ENCODE measurements around the gene FMO3.

The FMO3 gene

DNA sequence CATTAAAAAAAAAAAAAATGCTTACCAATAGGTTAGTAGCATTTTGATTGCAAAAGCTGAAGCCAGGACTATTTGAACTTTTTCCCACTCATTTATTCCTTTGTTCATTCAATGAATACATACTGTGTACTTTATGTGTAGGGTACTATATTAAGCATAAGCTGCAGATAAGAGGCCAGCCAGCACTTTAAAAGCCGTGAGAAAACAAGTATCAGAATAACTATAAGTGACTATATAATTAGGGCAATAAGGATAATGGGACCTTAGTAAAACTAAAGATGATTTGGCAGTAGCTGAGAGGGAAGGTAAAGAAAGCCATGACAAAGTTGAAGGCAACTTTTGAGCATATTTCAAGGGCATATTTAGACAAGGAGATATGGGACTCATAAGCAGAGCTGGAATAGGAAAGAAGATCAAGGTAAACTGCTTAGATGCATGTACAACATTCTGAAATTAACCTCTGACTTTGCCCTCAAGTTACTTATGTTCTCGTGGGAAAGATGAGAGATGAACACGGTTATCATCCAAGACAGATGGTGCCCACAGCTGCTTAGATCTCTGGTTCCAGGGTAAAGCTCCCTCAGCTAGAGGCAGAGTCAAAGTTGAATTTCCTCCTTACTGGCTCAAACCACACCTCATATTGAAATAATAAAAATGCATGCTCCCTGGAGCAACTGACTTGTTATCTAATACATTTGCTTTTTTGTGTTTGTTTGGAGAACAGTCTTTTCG, 50.4 kb downstream of the FMO3 start:
- no peak overlapping the region for H3K9ac ChIP-seq (ENCODE audit: low read length)
- no peak overlapping the region for H3K4me3 ChIP-seq (ENCODE audit: low read length)
- H3K9me3 ChIP-seq (ENCODE audit: control insufficient read depth, low read depth, low read length), result no peaks in the 10 kb centered on the region
- no peak overlapping the region for H3K27ac ChIP-seq (ENCODE audit: low read length)
- H3K4me1 ChIP-seq (ENCODE audit: control insufficient read depth, low read depth, low read length), result peaks cover 3% of the 10 kb centered on the region
- H3K36me3 ChIP-seq (ENCODE audit: control insufficient read depth, low read depth, low read length), result no peaks in the 10 kb centered on the region
- no peaks in the 10 kb centered on the region for H3K27me3 ChIP-seq (ENCODE audit: control insufficient read depth, insufficient read depth, low read length)

DNA sequence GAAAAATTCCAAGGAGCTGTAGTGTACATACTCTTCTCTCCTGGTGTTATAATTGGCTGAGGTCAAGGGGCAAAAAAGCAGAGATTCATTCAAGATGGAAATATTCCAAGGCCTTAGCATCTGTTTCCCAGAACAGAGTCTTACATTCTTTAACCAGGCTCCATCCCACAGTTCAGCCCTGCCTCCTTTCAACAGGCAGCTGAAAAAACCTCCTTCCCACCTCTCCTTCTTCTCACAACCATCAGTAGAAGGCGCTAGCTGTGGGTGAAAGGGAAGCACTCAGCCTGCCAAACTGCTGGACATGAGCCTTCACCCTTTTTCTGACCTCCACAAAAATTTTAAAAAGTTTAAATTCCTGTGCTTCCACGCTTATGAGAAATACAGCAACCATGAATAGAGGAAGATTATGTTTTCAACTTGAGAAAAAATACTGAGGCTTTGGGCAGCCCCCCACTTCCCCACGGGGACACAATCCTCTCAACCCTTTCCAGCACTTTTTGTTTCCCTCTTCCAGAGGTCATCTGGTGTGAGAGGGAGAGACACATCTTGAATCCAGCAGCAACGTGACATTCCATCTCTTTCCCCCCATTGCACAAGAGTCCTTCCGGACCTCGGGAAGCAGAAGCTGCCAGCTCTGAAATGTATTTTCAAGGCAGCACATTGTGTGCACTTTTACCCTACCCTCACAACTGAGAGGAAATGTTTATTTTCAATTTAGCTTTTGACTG, 51.1 kb downstream of the FMO3 start:
- Histone ChIP-seq H3K27me3 (ENCODE audit: control insufficient read depth, insufficient read depth, low read length) (no peaks in the 10 kb centered on the region), H3K4me3 (ENCODE audit: low read length) (no peak overlapping the region), H3K9ac (ENCODE audit: low read length) (no peak overlapping the region), H3K27ac (ENCODE audit: low read length) (no peak overlapping the region), H3K36me3 (ENCODE audit: control insufficient read depth, low read depth, low read length) (no peaks in the 10 kb centered on the region), H3K4me1 (ENCODE audit: control insufficient read depth, low read depth, low read length) (peaks cover 3% of the 10 kb centered on the region), H3K9me3 (ENCODE audit: control insufficient read depth, low read depth, low read length) (no peaks in the 10 kb centered on the region)

DNA sequence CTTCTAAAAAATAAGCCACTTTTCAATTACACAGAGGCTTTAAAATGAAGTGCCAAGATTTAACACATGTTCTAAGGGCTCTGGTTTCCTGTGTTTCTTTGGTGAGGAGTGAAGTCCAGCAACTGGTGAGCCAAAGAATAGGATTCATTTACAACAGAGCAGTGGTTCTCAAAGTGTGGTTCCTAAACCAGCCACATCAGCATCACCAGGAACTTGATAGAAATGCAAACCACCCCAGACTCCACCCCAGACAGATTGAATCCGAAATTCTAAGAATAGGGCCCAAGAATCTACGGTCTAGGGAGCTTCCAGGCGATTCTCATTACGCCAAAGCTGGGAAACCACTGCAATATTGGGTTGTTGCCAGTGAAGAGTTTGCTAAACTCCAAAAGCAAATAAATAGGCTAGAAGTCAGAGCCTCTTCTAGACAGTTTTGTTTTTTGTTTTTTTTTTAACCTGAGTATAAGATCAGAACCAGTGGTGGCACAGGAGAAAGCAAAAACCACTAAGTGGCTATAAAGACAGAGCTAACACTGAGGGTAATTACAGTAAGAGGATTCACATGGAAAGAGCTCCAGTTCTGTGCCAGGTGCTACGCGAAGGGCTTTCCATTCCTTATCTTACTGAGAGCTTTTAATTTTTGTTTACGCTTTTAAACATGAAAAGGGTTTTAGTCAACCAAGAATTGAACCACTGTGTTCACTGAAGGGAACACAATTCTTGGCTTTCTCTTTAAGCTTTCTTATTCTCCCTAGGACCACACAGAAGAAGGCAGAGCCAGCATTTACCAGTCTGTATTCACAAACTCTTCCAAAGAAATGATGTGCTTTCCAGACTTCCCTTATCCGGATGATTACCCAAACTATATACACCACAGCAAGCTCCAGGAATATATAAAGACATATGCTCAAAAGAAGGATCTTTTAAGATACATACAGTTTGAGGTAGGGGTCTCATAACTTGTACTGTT, 52.0 kb downstream of the FMO3 start:
- Histone ChIP-seq H3K9me3 (ENCODE audit: control insufficient read depth, low read depth, low read length) (no peaks in the 10 kb centered on the region), H3K27me3 (ENCODE audit: control insufficient read depth, insufficient read depth, low read length) (no peaks in the 10 kb centered on the region), H3K27ac (ENCODE audit: low read length) (no peak overlapping the region), H3K36me3 (ENCODE audit: control insufficient read depth, low read depth, low read length) (no peaks in the 10 kb centered on the region), H3K4me3 (ENCODE audit: low read length) (no peak overlapping the region), H3K4me1 (ENCODE audit: control insufficient read depth, low read depth, low read length) (peaks cover 3% of the 10 kb centered on the region), H3K9ac (ENCODE audit: low read length) (no peak overlapping the region)

DNA sequence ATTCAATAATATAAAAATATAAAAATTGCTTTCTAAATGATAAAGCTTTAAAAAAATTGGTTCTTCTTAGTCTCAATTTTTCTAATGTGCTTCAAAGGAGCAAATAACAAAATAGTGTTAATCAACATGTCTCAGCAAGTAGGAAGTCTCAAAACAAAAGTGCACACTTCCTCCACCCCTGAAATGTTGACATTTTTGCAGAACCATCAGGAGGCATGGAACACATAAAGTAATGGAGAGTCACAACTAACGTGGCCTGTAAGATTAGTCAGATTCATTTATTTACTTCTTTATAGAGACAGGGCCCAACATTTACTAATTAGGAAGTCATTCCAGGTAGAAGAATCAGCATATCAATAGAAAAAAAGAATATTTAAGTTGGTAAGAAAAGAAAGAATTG, 59.5 kb downstream of the FMO3 start:
- no peaks in the 10 kb centered on the region for H3K27me3 ChIP-seq (ENCODE audit: control insufficient read depth, insufficient read depth, low read length)
- H3K9me3 ChIP-seq (ENCODE audit: control insufficient read depth, low read depth, low read length), result no peaks in the 10 kb centered on the region
- H3K36me3 ChIP-seq (ENCODE audit: control insufficient read depth, low read depth, low read length), result no peaks in the 10 kb centered on the region
- no peak overlapping the region for H3K4me3 ChIP-seq (ENCODE audit: low read length)
- no peak overlapping the region for H3K9ac ChIP-seq (ENCODE audit: low read length)
- H3K4me1 ChIP-seq (ENCODE audit: control insufficient read depth, low read depth, low read length), result no peaks in the 10 kb centered on the region
- H3K27ac ChIP-seq (ENCODE audit: low read length), result no peak overlapping the region

DNA sequence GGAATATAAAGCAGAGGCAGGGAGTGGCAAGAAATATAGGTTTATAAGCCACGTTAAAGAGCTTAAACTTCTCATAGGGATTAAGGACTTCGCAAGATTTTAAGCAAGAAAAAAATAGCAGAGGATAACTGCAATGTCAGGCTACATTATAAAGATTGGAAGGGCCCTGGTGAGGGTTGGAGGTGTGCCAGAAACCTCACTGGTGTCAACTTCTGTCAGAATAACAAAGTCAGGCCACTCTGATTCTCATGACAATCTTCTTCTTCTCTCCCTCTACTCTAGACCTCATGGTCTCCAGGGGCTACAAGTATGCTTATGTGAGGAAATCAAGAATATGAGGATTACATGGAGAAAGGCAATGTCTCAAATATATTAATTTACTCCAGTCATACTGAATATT, 61.8 kb downstream of the FMO3 start:
- H3K9ac ChIP-seq (ENCODE audit: low read length), result no peak overlapping the region
- no peaks in the 10 kb centered on the region for H3K27me3 ChIP-seq (ENCODE audit: control insufficient read depth, insufficient read depth, low read length)
- no peaks in the 10 kb centered on the region for H3K9me3 ChIP-seq (ENCODE audit: control insufficient read depth, low read depth, low read length)
- no peak overlapping the region for H3K27ac ChIP-seq (ENCODE audit: low read length)
- no peak overlapping the region for H3K4me3 ChIP-seq (ENCODE audit: low read length)
- H3K36me3 ChIP-seq (ENCODE audit: control insufficient read depth, low read depth, low read length), result no peaks in the 10 kb centered on the region
- H3K4me1 ChIP-seq (ENCODE audit: control insufficient read depth, low read depth, low read length), result no peaks in the 10 kb centered on the region

DNA sequence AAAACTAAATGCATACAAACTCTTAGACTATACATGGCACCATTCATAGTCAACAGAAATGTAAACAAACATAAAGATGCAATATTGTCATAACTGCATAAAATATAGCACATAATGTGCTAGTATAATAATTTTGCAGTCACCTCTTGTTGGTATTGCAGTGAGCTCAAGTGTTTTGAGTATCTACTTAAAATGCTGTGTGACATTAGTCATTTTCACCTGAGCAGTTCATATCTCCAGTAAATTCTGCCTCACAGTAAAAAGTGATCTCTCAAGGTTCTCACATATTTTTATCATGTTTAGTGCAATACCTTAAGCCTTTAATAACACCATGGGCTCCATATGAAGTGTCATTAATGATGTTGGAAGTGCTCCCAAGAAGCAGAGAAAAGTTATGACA, 64.8 kb downstream of the FMO3 start:
- Histone ChIP-seq H3K9me3 (ENCODE audit: control insufficient read depth, low read depth, low read length) (no peaks in the 10 kb centered on the region), H3K9ac (ENCODE audit: low read length) (no peak overlapping the region), H3K4me1 (ENCODE audit: control insufficient read depth, low read depth, low read length) (no peaks in the 10 kb centered on the region), H3K36me3 (ENCODE audit: control insufficient read depth, low read depth, low read length) (no peaks in the 10 kb centered on the region), H3K27ac (ENCODE audit: low read length) (no peak overlapping the region), H3K4me3 (ENCODE audit: low read length) (no peak overlapping the region), H3K27me3 (ENCODE audit: control insufficient read depth, insufficient read depth, low read length) (no peaks in the 10 kb centered on the region)

DNA sequence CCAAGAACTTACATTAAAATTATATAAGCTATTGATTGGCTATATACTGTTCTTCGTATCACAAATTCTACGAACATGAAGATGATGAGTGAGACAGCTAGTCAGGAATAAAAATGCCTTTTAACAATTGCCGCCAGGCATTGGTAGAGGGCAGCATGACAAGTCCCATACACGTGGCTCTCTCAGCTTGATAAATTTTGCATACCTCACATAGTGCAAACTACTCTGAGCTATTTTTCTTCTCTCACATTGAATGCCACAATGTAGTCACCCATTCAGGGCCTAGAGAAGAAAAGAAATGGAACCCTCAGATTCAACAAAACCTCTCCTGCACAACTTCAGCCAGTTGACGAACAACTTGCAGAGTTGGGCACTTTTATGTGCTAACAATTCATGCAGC, 67.4 kb downstream of the FMO3 start:
- H3K27me3 ChIP-seq (ENCODE audit: control insufficient read depth, insufficient read depth, low read length), result no peaks in the 10 kb centered on the region
- H3K9me3 ChIP-seq (ENCODE audit: control insufficient read depth, low read depth, low read length), result no peaks in the 10 kb centered on the region
- H3K4me3 ChIP-seq (ENCODE audit: low read length), result no peak overlapping the region
- no peak overlapping the region for H3K9ac ChIP-seq (ENCODE audit: low read length)
- no peak overlapping the region for H3K27ac ChIP-seq (ENCODE audit: low read length)
- no peaks in the 10 kb centered on the region for H3K4me1 ChIP-seq (ENCODE audit: control insufficient read depth, low read depth, low read length)
- no peaks in the 10 kb centered on the region for H3K36me3 ChIP-seq (ENCODE audit: control insufficient read depth, low read depth, low read length)

DNA sequence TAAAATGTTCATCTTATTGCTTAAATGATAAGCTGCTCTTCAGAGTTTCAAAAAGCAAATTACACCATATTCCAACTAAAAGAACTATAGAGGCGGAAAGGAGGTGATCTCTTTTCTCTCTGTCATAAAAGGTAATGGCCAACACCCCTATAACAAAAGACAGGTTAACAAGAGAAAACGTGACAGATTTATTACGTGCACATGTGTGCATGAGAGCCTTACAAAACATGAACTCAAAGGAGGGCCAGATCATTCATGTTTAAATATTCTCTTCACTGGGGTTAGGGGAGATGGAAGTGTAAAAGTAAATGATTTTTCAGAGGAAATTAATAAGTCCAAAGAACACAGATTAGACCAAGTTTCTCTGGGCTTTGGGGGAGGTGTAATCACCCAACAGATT, 67.8 kb downstream of the FMO3 start:
- Histone ChIP-seq H3K36me3 (ENCODE audit: control insufficient read depth, low read depth, low read length) (no peaks in the 10 kb centered on the region), H3K27me3 (ENCODE audit: control insufficient read depth, insufficient read depth, low read length) (no peaks in the 10 kb centered on the region), H3K9me3 (ENCODE audit: control insufficient read depth, low read depth, low read length) (no peaks in the 10 kb centered on the region), H3K27ac (ENCODE audit: low read length) (no peak overlapping the region), H3K9ac (ENCODE audit: low read length) (no peak overlapping the region), H3K4me3 (ENCODE audit: low read length) (no peak overlapping the region), H3K4me1 (ENCODE audit: control insufficient read depth, low read depth, low read length) (no peaks in the 10 kb centered on the region)

DNA sequence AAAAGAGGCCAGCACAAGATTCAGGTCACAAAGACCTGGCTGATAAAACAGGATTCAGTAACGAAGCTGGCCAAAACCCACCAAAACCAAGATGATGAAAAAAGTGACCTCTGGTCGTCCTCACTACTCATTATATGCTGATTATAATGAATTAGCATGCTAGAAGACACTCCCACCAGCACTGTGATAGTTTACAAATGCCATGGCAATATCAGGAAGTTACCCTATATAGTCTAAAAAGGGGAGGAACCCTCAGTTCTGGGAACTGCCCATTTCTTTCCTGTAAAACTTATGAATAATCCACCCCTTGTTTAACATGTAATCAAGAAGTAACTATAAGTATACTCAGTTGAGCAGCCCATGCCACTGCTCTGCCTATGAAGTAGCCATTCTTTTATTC, 68.4 kb downstream of the FMO3 start:
- Histone ChIP-seq H3K36me3 (ENCODE audit: control insufficient read depth, low read depth, low read length) (no peaks in the 10 kb centered on the region), H3K9me3 (ENCODE audit: control insufficient read depth, low read depth, low read length) (no peaks in the 10 kb centered on the region), H3K9ac (ENCODE audit: low read length) (no peak overlapping the region), H3K4me3 (ENCODE audit: low read length) (no peak overlapping the region), H3K27ac (ENCODE audit: low read length) (no peak overlapping the region), H3K4me1 (ENCODE audit: control insufficient read depth, low read depth, low read length) (no peaks in the 10 kb centered on the region), H3K27me3 (ENCODE audit: control insufficient read depth, insufficient read depth, low read length) (no peaks in the 10 kb centered on the region)

DNA sequence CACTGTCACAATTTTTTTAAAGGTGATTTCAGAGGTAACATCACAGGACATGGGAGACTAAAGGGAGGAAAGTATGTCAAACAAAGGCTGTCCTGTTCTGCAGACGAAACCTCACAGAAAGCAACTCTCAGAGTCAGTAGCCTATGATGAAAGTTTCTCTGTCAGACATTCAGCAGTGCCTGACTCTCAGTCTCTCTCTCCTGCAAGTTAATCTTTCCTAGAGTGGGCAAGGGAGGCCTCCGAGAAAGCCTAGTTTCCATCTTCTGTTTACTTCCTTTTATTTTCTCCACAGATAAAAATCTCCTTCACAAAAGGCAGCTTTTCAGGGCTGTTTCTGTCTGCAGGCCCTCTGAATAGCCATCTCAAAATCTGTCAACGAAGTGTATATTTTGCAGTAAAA, 69.5 kb downstream of the FMO3 start:
- Histone ChIP-seq H3K4me1 (ENCODE audit: control insufficient read depth, low read depth, low read length) (no peaks in the 10 kb centered on the region), H3K36me3 (ENCODE audit: control insufficient read depth, low read depth, low read length) (no peaks in the 10 kb centered on the region)

DNA sequence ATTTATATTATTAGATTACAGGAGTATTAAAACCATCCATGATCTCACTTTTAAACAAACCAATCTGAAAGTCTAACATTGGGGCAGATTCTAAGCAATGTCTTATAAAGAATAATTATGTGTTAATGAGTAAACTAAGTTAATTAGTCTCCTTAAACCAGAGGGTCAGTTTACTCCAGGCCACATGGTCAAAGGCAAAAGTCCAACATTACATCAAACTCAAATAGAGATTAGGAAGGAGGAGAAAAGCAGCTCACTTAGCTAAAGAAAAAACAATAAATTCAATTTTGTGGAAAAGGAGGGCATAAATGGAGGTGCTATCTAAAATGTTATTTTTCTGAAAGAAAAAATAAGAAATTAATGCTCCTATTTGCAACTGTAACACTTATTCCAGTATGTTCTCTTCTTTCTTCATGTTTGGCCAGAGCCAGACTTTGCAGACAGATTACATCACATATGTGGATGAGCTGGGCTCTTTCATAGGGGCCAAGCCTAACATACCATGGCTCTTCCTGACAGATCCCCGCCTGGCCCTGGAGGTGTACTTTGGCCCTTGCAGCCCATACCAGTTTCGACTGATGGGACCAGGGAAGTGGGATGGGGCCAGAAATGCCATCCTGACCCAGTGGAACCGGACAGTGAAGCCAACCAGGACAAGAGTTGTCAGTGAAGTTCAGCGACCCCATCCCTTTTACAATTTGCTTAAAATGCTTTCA, 70.1 kb downstream of the FMO3 start:
- H3K9me3 ChIP-seq (ENCODE audit: control insufficient read depth, low read depth, low read length), result no peaks in the 10 kb centered on the region
- H3K4me1 ChIP-seq (ENCODE audit: control insufficient read depth, low read depth, low read length), result no peaks in the 10 kb centered on the region
- H3K9ac ChIP-seq (ENCODE audit: low read length), result no peak overlapping the region
- no peaks in the 10 kb centered on the region for H3K36me3 ChIP-seq (ENCODE audit: control insufficient read depth, low read depth, low read length)
- no peak overlapping the region for H3K4me3 ChIP-seq (ENCODE audit: low read length)
- no peaks in the 10 kb centered on the region for H3K27me3 ChIP-seq (ENCODE audit: control insufficient read depth, insufficient read depth, low read length)
- no peak overlapping the region for H3K27ac ChIP-seq (ENCODE audit: low read length)

More for the DNA sequence above, 69.5 kb downstream of the FMO3 start:
- Histone ChIP-seq H3K27ac (ENCODE audit: low read length) (no peak overlapping the region), H3K4me3 (ENCODE audit: low read length) (no peak overlapping the region), H3K9ac (ENCODE audit: low read length) (no peak overlapping the region), H3K9me3 (ENCODE audit: control insufficient read depth, low read depth, low read length) (no peaks in the 10 kb centered on the region), H3K27me3 (ENCODE audit: control insufficient read depth, insufficient read depth, low read length) (no peaks in the 10 kb centered on the region)

All from iPS-18a (cell line).